ENCODE data around the gene DAPK1. TPM values are rescaled to one million over a fixed set of nuclear protein-coding genes. Genes with fewer than 3 reads are reported as not detected.

The DAPK1 gene
- total RNA-seq, 1 donor from 2014 or later = 27.0 TPM

GRCh38 chr9:87567571-87567970 is 69.9 kb downstream of the DAPK1 start:
- DNase-seq (ENCODE audit: low read depth in 2 of 2) = no peak

- DNase-seq (ENCODE audit: low read depth in 2 of 2) = no peak
These were observed 70.3 kb downstream of the DAPK1 start for GRCh38 chr9:87567983-87568382.

DNA sequence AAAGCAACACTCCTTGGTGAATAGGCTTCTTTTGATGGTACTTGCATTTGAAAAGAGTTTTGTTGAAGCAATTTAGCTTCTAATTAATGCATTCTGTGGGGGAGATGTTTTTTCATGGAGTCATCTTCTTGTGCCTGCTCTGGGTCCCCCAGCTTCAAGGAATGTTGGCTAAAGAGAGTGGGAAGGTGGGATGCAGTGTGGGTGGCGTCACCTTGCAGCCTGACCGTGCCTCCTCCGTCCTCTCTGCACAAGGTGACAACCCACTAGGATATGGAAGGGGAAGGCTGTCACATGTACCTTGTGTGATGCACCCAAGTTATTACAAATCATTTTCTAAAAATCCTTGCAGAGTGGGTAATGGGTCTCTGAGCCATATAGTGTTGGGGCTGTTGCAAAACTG is 70.7 kb downstream of the DAPK1 start:
- no peak for DNase-seq (ENCODE audit: low read depth in 2 of 2)

GRCh38 chr9:87569008-87569509 is 71.4 kb downstream of the DAPK1 start:
- DNase-seq (ENCODE audit: low read depth in 2 of 2) = no peak

DNA sequence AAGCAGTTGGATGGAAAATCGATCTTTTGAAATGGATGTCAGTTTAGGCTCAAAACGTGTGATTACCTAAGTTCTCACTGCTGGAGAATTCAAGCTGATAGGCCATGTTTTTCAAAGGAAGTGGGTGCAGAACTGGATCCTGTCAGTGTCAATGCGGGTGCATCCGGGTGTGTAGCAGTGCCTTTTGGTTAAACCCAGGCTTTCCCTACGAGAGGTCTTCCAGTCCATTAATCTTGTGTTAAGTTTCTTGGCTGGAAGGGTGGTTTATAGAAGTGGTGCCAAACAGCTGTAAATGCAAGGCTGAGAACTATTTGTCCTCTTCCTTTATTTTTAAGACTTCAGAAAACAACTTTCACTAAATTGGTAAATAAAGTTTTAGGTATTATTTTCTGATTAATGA is 71.9 kb downstream of the DAPK1 start:
- DNase-seq (ENCODE audit: low read depth in 2 of 2) = peak; percentile 36 to 84

DNA sequence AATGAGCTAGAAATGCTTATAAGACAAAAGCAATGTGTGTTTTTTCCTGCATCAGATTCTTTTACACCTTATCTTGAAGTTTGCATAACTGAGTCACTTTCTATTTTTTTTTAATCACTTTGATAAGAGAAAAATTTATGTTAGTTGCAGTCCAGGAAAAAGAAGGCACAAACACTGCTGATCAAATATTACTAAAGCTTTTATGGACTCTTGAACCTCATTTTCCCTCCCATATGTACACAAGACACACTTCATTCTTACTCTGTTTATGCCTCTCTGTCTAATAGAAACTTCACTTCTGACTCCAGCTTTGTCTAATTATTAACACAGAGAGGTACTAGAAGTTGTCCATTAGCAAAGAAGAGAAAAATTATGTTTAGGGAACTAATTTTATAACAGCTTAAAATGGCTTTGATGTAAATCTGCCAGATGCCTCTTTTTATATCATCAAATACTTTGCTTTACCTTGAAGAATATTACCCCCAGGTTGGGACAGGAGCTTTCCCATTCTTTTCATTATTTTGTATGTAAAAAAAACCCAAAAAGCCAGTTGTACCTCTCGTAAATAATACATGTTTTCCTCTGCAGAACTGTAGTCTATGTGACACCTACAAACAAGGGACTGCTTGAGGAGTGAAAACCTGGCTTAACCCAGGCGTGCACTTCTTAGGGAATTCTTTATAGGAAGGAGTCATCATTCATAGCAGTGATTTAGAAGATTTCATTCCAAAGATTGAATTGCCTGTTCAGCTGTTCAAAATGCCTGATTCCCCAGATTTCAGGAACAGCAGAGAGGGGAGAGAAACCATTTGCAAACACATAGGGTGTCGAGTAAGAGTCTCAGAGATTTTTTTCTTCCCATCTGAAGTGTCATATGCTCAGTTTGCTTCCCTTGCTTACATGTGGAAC is 72.6 kb downstream of the DAPK1 start:
- peak in 1 of 2 donors; percentile 33 for DNase-seq (ENCODE audit: low read depth in 2 of 2)

- no peak for DNase-seq (ENCODE audit: low read depth in 2 of 2)
These were observed 75.1 kb downstream of the DAPK1 start for GRCh38 chr9:87572719-87573118.

- no peak for DNase-seq (ENCODE audit: low read depth in 2 of 2)
These were observed 76.2 kb downstream of the DAPK1 start for GRCh38 chr9:87573841-87574342.

- no peak for DNase-seq (ENCODE audit: low read depth in 2 of 2)
These were observed 80.1 kb downstream of the DAPK1 start for GRCh38 chr9:87577746-87578145.

DNA sequence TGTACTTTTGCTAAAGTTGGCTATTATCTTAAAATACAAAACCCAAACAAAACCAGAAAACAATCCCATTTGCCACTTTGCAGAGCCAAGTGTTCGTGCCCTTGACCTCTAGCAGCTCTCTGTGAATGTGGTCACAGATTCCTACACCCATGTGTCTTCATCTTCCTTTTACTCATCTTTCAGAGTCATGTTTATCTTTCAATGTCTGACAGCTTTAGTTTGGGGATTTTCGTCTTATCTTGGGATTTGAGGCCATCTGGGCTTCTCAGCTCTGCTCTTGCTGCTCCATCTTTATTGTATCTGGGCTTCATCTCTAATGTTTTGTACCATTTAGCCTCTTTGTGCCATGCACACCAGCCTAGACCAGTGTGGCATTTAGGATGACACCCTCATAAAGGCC is 81.0 kb downstream of the DAPK1 start:
- no peak for DNase-seq (ENCODE audit: low read depth in 2 of 2)

- DNase-seq (ENCODE audit: low read depth in 2 of 2) = no peak
These were observed 82.3 kb downstream of the DAPK1 start for GRCh38 chr9:87579781-87580541.

DNA sequence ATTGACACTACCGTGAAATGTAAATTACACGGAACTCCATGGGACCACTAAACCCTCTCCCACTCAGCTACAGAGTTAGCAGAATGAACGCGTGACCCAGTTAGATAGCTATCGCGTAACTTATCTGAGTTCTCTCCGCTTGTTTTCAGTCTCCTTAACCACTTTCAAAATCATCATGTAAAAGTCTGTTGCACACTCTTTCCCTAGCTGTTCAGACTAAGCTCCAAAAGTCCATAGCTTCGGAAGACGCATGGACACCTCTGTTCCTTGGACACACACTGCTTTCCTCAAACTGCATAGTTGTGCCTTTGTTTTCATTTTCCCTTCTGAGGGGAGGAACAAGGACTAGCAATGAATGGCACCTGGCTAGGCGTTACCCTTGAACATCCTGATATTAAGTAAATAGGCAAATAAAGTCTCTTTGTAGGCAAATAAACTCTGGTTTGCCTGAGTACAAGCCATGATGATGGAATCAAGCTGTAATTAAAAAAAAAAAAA is 83.3 kb downstream of the DAPK1 start:
- no peak for DNase-seq (ENCODE audit: low read depth in 2 of 2)

DNA sequence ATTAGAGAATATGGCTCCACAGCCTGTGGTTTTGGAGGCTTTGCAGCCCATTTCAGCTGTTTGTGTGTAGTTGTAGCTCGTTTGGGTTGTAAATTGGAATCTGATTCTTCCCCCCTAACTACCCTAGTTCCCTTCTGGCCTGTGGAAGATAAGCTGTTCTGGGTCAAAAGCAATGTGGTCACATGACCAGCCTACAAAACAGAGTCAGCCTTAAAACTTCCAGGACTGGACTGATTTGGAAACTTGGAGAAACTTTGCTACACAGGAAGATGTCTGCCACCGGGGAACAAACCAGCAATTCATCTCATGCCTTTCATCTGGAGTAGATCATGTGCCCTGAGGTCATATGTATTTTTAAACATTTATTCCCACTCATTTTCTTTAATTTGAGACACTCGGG is 83.8 kb downstream of the DAPK1 start:
- DNase-seq (ENCODE audit: low read depth in 2 of 2) = peak in 1 of 2 donors; percentile 52

DNA sequence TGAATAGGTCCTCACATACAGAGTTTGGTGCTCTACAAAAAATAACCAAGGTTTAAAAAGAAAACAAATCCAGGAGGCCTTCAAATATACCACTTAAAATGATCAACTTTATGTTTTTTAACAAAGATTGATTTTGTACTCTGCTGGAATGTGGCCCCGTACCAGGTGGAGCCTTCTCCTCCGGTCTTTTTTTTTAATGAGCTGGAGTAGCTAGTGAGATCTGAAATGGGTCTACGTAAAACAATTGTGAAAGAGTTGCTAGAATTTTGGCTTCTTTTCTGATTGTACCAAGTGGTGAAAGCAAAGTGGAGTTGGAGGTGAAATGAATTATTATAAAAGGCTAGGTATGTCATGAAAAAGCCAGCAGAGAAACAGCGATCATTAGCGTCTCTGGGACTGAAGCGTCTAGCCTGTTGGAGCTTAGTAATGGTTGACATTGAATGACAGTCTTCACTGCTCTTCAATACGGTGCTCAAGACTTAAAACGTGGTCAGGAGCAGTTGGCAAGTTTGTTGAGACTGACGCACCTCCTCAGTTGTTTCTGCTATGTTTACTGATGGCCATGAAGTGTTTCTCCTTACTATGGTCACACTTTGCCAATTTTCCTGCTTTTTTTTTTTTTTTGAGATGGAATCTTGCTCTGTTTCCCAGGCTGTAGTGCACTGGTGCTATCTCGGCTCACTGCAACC is 84.4 kb downstream of the DAPK1 start:
- DNase-seq (ENCODE audit: low read depth in 2 of 2) = no peak

DNA sequence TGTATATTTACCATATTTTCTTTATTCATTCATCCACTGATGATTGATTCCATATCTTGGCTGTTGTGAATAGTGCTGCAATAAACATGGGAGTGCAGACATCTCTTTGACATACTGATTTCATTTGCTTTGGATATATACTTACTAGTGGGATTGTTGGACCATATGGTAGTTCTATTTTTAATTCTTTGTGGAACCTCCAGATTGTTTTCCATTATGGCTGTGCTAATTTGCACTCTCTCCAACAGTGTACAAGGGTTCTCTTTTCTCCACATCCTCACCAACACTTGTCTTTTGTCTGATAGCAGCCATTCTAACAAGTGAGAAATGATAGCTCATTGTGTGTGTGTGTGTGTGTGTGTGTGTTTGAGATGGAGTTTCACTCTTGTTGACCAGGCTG is 86.7 kb downstream of the DAPK1 start:
- DNase-seq (ENCODE audit: low read depth in 2 of 2) = no peak

- no peak for DNase-seq (ENCODE audit: low read depth in 2 of 2)
These were observed 87.6 kb downstream of the DAPK1 start for GRCh38 chr9:87585123-87585855.

GRCh38 chr9:87586731-87587355 is 89.2 kb downstream of the DAPK1 start:
- DNase-seq (ENCODE audit: low read depth in 2 of 2) = no peak

DNA sequence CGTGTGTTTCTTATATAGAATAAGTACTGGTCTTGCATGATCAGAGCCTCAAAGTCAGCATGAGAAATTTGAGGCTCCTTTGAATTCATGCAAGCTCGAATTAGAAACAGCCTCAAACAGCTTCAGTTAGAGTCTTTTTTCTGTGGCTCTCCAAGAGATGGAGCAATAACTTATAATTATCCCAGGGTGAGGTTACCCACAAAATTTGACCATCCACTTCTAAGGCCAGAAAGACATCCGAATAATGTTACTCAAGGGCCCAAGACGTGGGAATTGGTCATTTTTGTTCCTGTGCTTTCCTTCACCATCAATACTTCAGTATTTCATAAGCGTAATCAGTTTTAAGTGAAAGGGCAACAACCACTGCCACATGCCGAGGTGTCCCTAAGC is 89.7 kb downstream of the DAPK1 start:
- no peak for DNase-seq (ENCODE audit: low read depth in 2 of 2)

DNA sequence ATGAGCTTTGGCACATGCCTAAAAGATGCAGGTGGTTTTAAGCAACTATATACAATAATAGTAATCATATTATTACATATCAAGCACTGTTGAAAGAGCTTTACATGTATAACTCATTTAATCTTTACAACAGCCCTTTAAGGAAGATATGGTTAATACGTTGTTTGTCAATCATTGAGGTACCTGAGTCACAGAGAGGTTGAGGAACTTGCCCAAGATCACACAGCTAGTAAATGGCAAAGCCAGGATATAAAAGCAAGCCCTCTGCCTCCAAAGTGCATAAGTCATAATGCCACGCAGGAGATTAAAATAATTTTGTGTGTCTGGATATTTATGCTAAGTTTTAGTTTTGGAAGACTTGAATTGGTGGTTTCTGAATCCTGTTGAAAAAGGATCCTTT is 90.2 kb downstream of the DAPK1 start:
- DNase-seq (ENCODE audit: low read depth in 2 of 2) = no peak

- peak in 1 of 2 donors; percentile 34 for DNase-seq (ENCODE audit: low read depth in 2 of 2)
These were observed 90.7 kb downstream of the DAPK1 start for GRCh38 chr9:87588339-87588738.
